Endothelial cell (in vitro differentiated cells): Measurements from ENCODE around the gene PLEKHA7. TPM values are rescaled to one million over a fixed set of nuclear protein-coding genes. Genes with fewer than 3 reads are reported as not detected.

Experiments used
- DNase-seq: peaks from one replicate; pipeline ENCODE4 v3.0.0; 2021; ENCODE audit warnings: low spot score
- H3K27ac Mint-ChIP-seq: one replicate; pipeline ENCODE4 v1.8.0; 2021; ENCODE audit warnings: mixed read lengths, inconsistent platforms; ENCODE audit not compliant: unreplicated experiment
- H3K27me3 Mint-ChIP-seq: one replicate; pipeline ENCODE4 v1.8.0; 2021; ENCODE audit warnings: mild to moderate bottlenecking, moderate library complexity, mixed read lengths, inconsistent platforms; ENCODE audit not compliant: unreplicated experiment
- H3K36me3 Mint-ChIP-seq: one replicate; pipeline ENCODE4 v1.8.0; 2021; ENCODE audit warnings: mild to moderate bottlenecking, low read depth, mixed read lengths, inconsistent platforms; ENCODE audit not compliant: unreplicated experiment
- H3K4me1 Mint-ChIP-seq: one replicate; pipeline ENCODE4 v1.8.0; 2021; ENCODE audit warnings: mild to moderate bottlenecking, mixed read lengths, inconsistent platforms; ENCODE audit not compliant: unreplicated experiment
- H3K4me3 Mint-ChIP-seq: one replicate; pipeline ENCODE4 v1.8.0; 2021; ENCODE audit warnings: mild to moderate bottlenecking, mixed read lengths, inconsistent platforms; ENCODE audit not compliant: unreplicated experiment
- H3K9me3 Mint-ChIP-seq: one replicate; pipeline ENCODE4 v1.8.0; 2021; ENCODE audit warnings: mixed read lengths, inconsistent platforms; ENCODE audit not compliant: unreplicated experiment
- CTCF ChIP-seq: fragments of 200-600 bp; sonication (generic); IDR thresholded peaks from one replicate; pipeline ENCODE4 v1.5.0; 2021; ENCODE audit warnings: antibody characterized with exemption; ENCODE audit not compliant: unreplicated experiment
- total RNA-seq: library from RNA; stranded (reverse); fragmentation: NEBNext Ultra II Directional; extraction: Animal tissue kit (Norgen Biotek cat#: 25700); gene quantifications from one replicate; pipeline ENCODE4 v1.2.1, GENCODE V29; 2021; ENCODE audit not compliant: unreplicated experiment

PLEKHA7 gene
- total RNA-seq, 1 donor from 2014 or later: 8.2 TPM

DNA sequence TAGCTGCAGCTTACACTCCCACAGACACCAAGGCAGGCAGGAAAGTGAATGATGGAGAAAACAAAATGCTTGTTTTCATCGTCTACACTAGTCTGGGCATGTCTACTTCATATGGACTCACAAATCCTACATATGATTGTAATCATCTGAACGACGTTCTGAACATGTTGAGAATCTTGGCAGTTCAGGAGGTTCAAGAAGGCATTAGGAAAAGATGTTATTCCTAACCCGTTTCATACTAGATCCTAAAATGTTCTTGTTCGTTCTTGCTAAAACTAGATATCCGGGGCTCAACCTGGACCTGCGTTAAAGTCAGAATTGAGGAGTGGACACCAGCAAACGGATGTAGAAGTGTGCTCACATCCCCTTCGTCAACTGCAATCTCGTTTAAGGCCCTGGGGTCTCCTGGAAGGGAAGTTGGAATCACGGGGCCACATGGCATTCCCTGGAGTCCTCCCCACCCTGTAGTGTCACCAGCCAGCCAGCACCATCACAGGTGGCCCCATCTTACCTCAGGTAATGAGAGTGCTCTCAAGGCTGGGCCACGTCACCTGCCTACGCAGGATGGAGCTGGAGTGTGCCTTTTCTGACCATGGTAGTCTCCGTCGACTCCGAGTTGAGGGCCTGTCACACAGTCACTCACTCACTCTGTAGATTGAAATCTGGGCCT is 238.5 kb downstream of the PLEKHA7 start:
- Mint-ChIP-seq H3K4me3 (no peak overlapping the region), H3K27me3 (peaks cover 8% of the 10 kb centered on the region), H3K9me3 (no peaks in the 10 kb centered on the region), H3K27ac (no peak overlapping the region), H3K36me3 (peaks cover 4% of the 10 kb centered on the region), H3K4me1 (peaks cover 3% of the 10 kb centered on the region)
- no peak for TF ChIP-seq CTCF
- DNase-seq: no peak

- TF ChIP-seq CTCF: no peak
- H3K36me3 Mint-ChIP-seq: peaks cover 4% of the 10 kb centered on the region
- no peaks in the 10 kb centered on the region for H3K9me3 Mint-ChIP-seq
- H3K27me3 Mint-ChIP-seq: peaks cover 5% of the 10 kb centered on the region
- no peak for DNase-seq
- no peak overlapping the region for H3K4me3 Mint-ChIP-seq
- H3K4me1 Mint-ChIP-seq: peaks cover 3% of the 10 kb centered on the region
- no peak overlapping the region for H3K27ac Mint-ChIP-seq
Measured at GRCh38 chr11:16774936-16775613, 239.1 kb downstream of the PLEKHA7 start.

DNA sequence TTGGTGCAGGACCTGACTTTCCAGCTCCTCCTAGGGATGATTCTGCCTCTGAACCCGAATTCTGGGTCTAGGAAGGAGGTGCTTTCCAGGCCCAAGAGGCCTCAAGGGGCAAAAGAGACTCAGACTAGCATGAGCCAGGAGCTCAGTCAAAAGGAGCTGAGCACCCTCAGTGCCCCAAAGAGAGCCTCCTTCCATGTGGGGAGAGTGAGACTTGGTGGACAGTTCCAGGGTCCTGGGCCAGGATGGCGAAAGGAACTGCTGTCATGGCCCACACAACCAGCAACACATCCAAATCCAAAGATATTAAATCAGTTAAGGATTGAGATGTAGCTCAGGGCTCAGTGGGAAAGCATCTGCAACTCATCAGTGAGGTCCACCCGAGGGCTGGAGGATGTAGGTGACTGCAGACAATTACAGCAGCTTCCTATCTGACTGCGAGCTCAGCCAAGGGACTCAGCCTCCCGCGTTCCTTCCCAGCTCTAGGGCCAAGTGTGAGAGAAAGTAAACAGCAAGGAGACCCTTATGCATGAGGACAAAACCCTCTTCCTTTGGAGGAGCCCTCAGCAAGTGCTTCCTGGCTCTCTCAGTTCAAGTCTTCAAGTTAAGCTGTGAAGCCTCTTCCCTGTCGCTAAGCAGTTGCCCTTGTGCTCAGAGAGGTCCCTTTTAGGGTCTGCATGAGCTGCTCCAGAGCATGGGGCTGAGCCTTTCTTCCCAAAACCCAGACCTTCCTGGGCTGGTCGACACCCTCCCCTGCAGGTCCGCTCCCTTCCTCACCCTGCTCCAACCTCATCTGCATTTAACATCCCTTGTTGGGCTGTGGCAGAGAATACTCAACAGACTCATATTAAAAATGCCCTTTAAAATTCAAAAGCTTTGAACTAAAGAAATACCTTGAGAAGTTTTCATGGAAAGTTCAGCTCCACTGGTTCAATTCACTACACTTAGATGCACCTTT is 240.0 kb downstream of the PLEKHA7 start:
- peaks cover 2% of the 10 kb centered on the region for H3K27me3 Mint-ChIP-seq
- no peak for DNase-seq
- peaks cover 4% of the 10 kb centered on the region for H3K36me3 Mint-ChIP-seq
- H3K4me1 Mint-ChIP-seq: peaks cover 3% of the 10 kb centered on the region
- no peak overlapping the region for H3K27ac Mint-ChIP-seq
- no peaks in the 10 kb centered on the region for H3K9me3 Mint-ChIP-seq
- no peak overlapping the region for H3K4me3 Mint-ChIP-seq
- TF ChIP-seq CTCF: no peak

DNA sequence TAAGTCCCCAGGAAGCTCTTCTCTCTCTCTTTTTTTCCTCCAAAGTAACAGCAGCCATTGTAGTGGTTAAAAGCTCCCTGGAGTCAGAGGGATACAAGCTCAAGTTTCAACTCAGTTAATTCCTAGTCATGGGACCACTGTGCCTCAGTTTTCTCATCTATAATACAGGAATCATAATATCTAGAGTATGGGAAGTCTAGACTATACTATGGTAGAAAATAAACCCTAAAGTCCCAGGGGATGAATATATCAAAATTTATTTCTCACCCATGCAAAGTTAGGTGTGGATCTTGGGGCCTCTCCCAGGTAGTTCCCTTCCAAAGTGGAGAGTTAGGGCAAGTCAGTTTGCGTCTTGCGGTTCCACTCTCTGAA is 242.1 kb downstream of the PLEKHA7 start:
- H3K27me3 Mint-ChIP-seq: peaks cover 2% of the 10 kb centered on the region
- H3K4me3 Mint-ChIP-seq: no peak overlapping the region
- H3K9me3 Mint-ChIP-seq: no peaks in the 10 kb centered on the region
- TF ChIP-seq CTCF: no peak
- no peaks in the 10 kb centered on the region for H3K36me3 Mint-ChIP-seq
- DNase-seq: no peak
- H3K4me1 Mint-ChIP-seq: peaks cover 3% of the 10 kb centered on the region
- no peak overlapping the region for H3K27ac Mint-ChIP-seq
